ENCODE results near the gene SCAND1.

DNA sequence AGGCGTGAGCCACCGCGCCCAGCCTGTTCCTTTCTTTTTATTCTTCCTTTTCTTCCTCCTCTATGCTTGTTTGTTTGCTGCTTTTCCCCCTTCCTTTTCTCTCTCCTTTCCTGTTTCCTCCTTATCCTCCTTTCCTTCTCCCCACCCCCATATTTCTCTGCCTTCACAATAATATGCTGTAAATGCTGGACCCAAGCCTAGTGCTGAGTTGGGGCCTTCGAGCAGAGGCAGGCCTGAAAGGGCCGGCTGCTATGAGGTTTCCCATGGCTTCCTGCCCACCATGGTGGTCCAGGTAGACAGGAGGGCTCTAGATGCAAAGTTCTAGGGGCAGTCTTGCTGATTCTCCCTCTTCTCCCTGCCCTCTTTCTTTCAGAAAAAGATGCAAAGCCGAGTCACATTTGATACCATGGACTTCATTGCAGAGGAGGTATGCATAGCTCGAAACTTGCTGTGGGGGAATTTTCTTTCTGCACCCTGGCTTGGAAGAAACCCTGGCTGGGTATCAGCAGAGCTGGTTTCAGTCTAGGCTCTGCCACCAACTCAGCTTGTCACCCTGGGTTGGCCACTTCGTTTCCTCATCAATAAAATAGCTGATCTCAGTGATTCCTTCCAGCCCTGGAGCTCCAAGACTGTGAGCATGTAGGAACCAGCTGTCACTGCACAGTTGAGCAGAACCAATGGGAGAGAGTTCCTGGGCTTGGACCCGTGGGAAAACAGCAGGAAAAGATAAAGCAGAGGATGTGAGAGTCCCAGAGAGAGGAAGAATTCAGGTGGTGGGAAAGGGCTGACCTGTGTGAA is 21.5 kb upstream of the SCAND1 start:
- TF ChIP-seq CEBPB (IDR thresholded peaks at IDR 0.05) (no peak), EP300 (IDR thresholded peaks at IDR 0.05) (no peak), RFX5 (IDR thresholded peaks at IDR 0.05) (no peak), NR3C1 (IDR thresholded peaks at IDR 0.05) (no peak), HEYL (CRISPR knock-in tag; IDR thresholded peaks at IDR 0.05) (no peak)
- TF ChIP-seq, protein P1, sequence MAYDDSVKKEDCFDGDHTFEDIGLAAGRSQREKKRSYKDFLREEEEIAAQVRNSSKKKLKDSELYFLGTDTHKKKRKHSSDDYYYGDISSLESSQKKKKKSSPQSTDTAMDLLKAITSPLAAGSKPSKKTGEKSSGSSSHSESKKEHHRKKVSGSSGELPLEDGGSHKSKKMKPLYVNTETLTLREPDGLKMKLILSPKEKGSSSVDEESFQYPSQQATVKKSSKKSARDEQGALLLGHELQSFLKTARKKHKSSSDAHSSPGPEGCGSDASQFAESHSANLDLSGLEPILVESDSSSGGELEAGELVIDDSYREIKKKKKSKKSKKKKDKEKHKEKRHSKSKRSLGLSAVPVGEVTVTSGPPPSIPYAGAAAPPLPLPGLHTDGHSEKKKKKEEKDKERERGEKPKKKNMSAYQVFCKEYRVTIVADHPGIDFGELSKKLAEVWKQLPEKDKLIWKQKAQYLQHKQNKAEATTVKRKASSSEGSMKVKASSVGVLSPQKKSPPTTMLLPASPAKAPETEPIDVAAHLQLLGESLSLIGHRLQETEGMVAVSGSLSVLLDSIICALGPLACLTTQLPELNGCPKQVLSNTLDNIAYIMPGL (CRISPR knock-in tag; IDR thresholded peaks at IDR 0.05; ENCODE audit: borderline replicate concordance) = no peak
- TF ChIP-seq, protein P2, sequence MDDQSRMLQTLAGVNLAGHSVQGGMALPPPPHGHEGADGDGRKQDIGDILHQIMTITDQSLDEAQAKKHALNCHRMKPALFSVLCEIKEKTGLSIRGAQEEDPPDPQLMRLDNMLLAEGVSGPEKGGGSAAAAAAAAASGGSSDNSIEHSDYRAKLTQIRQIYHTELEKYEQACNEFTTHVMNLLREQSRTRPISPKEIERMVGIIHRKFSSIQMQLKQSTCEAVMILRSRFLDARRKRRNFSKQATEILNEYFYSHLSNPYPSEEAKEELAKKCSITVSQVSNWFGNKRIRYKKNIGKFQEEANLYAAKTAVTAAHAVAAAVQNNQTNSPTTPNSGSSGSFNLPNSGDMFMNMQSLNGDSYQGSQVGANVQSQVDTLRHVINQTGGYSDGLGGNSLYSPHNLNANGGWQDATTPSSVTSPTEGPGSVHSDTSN (IDR thresholded peaks at IDR 0.05) = no peak
- TF ChIP-seq, protein P3, sequence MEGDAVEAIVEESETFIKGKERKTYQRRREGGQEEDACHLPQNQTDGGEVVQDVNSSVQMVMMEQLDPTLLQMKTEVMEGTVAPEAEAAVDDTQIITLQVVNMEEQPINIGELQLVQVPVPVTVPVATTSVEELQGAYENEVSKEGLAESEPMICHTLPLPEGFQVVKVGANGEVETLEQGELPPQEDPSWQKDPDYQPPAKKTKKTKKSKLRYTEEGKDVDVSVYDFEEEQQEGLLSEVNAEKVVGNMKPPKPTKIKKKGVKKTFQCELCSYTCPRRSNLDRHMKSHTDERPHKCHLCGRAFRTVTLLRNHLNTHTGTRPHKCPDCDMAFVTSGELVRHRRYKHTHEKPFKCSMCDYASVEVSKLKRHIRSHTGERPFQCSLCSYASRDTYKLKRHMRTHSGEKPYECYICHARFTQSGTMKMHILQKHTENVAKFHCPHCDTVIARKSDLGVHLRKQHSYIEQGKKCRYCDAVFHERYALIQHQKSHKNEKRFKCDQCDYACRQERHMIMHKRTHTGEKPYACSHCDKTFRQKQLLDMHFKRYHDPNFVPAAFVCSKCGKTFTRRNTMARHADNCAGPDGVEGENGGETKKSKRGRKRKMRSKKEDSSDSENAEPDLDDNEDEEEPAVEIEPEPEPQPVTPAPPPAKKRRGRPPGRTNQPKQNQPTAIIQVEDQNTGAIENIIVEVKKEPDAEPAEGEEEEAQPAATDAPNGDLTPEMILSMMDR (IDR thresholded peaks at IDR 0.05) = no peak
- TF ChIP-seq, protein P4, sequence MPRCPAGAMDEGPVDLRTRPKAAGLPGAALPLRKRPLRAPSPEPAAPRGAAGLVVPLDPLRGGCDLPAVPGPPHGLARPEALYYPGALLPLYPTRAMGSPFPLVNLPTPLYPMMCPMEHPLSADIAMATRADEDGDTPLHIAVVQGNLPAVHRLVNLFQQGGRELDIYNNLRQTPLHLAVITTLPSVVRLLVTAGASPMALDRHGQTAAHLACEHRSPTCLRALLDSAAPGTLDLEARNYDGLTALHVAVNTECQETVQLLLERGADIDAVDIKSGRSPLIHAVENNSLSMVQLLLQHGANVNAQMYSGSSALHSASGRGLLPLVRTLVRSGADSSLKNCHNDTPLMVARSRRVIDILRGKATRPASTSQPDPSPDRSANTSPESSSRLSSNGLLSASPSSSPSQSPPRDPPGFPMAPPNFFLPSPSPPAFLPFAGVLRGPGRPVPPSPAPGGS (IDR thresholded peaks at IDR 0.05) = no peak
